Upper lobe of left lung (tissue), 6 donors: ENCODE data around the gene ADCYAP1R1. TPM values are rescaled to one million over a fixed set of nuclear protein-coding genes. Genes with fewer than 3 reads are reported as not detected.

Experiments
- ATAC-seq, 2 donors: fragments of 200-7000 bp; cut with Tn5 transposase; one replicate each; pipeline ENCODE4 v1.9.1; 2022; ENCODE audit warnings: mild to moderate bottlenecking in 2 of 2, moderate library complexity in 2 of 2; ENCODE audit not compliant: low FRiP score in 2 of 2
- DNase-seq, 2 donors: peaks; one replicate each; pipeline ENCODE4 v3.0.0-alpha.2; 2019 to 2020
- H3K27ac ChIP-seq, 4 donors: fragments of 200-600 bp; sonication (generic); one replicate each; pipeline ENCODE4 v1.5.1; 2016 to 2019
- H3K27me3 ChIP-seq, 4 donors: fragments of 200-600 bp; sonication (generic); one replicate each; pipeline ENCODE4 v1.5.1; 2017 to 2019
- H3K36me3 ChIP-seq, 4 donors: fragments of 200-600 bp; sonication (generic); one replicate each; pipeline ENCODE4 v1.5.1; 2016 to 2019
- H3K4me1 ChIP-seq, 4 donors: fragments of 200-600 bp; sonication (generic); one replicate each; pipeline ENCODE4 v1.5.1; 2018 to 2019
- H3K4me3 ChIP-seq, 4 donors: fragments of 200-600 bp; sonication (generic); one replicate each; pipeline ENCODE4 v1.5.1; 2017 to 2019; ENCODE audit warnings: mild to moderate bottlenecking in 2 of 4, moderate library complexity in 1 of 4
- H3K9me3 ChIP-seq, 4 donors: fragments of 200-600 bp; sonication (generic); one replicate each; pipeline ENCODE4 v1.5.1; 2018 to 2019
- EP300 ChIP-seq, 4 donors: sonication (generic); formaldehyde crosslinking; IDR thresholded peaks; one replicate each; pipeline ENCODE4 v1.5.1; 2017; ENCODE audit warnings: antibody characterized with exemption in 4 of 4, control low read depth in 2 of 4
- POLR2A ChIP-seq, 4 donors: fragments of 450-650 bp; IDR thresholded peaks; one replicate each; pipeline ENCODE4 v1.5.1; 2016 to 2017; ENCODE audit warnings: antibody characterized with exemption in 4 of 4, mild to moderate bottlenecking in 2 of 4
- POLR2AphosphoS5 ChIP-seq, 2 donors: sonication (generic); formaldehyde crosslinking; IDR thresholded peaks; one replicate each; pipeline ENCODE4 v1.5.1; 2017; ENCODE audit warnings: antibody characterized with exemption in 2 of 2
- WGBS, 2 donors: methylation state at CpG; one replicate each; pipeline ENCODE4 v1.1.5; 2017 to 2018; 5-methylcytosine and 5-hydroxymethylcytosine counted together
- total RNA-seq, 6 donors: library from RNA; depleted of rRNA in 4 of 6; stranded (reverse); fragments of >200 nt in 4 of 6; gene quantifications; one replicate each; pipeline versions ENCODE4 v1.1.0 to v1.2.1, GENCODE V29; 2016 to 2021
- TF ChIP-seq, protein P1 (sequence below), 6 experiments: fragments of 450-650 bp in 4 of 6; fragments of 200-600 bp in 2 of 6; sonication (generic) in 2 of 6; IDR thresholded peaks; one replicate each; pipeline ENCODE4 v1.5.1; 2016 to 2019; ENCODE audit warnings: antibody characterized with exemption in 6 of 6
- donor health status: DM: no; HTN: no; CAD: no; lungs with moderate emphysema.
- donor health status: DM: no; HTN: yes; CAD: no; lungs with severe emphysema.

ADCYAP1R1 gene
- total RNA-seq, 6 donors from 2014 or later = under 0.01 to 1.3 (median 0.13) TPM

DNA sequence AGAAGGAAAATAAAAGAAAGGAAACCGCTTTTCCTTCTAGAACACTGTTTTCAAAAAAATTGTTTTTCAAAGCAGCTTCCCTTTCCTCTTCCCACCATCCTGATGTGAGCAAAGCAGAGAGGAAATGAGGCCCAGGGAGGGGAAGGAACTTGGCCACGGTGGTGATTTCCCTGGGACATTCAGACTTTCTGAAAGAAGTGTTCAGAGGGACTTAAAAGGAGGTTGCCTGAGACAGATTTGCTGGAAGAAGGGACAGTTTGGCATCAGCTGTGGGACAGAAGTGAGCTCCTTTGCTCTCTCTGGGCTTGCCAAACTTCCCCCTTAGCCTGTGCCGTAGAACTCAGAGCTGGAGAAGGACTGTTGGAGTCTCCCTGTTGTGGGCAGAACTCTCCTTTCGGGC, 30.3 kb downstream of the ADCYAP1R1 start:
- Histone ChIP-seq H3K9me3 (no peaks in the 10 kb centered on the region), H3K4me3 (no peak overlapping the region), H3K27ac (no peak overlapping the region), H3K36me3 (no peaks in the 10 kb centered on the region), H3K27me3 (no peaks in the 10 kb centered on the region), H3K4me1 (peaks cover 0 to 9% (median 5%) of the 10 kb centered on the region in 4 donors)
- DNase-seq (no peak), ATAC-seq (no peak)
- TF ChIP-seq POLR2AphosphoS5 (IDR thresholded peaks at IDR 0.05) (no peak), POLR2A (IDR thresholded peaks at IDR 0.05) (no peak), EP300 (IDR thresholded peaks at IDR 0.05) (no peak)
- TF ChIP-seq, protein P1, sequence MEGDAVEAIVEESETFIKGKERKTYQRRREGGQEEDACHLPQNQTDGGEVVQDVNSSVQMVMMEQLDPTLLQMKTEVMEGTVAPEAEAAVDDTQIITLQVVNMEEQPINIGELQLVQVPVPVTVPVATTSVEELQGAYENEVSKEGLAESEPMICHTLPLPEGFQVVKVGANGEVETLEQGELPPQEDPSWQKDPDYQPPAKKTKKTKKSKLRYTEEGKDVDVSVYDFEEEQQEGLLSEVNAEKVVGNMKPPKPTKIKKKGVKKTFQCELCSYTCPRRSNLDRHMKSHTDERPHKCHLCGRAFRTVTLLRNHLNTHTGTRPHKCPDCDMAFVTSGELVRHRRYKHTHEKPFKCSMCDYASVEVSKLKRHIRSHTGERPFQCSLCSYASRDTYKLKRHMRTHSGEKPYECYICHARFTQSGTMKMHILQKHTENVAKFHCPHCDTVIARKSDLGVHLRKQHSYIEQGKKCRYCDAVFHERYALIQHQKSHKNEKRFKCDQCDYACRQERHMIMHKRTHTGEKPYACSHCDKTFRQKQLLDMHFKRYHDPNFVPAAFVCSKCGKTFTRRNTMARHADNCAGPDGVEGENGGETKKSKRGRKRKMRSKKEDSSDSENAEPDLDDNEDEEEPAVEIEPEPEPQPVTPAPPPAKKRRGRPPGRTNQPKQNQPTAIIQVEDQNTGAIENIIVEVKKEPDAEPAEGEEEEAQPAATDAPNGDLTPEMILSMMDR (IDR thresholded peaks at IDR 0.05) = no peak
- WGBS, 2 donors = 33 to 47% methylated on average over 4 of the region's 4 CpGs

DNA sequence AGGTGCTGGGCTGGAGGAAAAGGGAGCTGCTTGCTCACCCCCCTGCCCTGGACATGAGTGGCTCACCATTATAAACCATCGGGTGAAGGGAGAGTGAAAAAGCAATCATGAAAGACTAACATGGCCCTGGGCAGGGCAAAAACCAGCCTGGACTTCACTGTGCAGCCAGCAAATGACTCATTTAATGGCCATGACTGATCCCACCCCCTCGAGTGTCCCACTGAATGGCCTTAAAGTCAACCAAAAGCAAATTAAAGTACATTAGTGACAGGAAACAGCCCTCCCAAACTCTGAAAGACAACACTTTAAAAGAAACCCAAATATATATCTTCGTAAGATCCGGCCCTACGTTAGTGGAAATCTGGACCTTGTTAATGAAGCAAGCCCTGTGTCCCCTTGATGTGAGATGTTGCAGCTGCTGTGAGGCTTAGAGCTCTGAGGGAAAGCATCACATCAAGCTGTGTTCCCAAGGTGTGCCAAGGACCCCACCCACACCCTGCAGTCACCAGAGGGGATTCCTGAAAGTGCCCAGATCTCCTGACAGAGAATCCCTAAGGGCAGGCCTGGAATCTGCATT, 31.2 kb downstream of the ADCYAP1R1 start:
- TF ChIP-seq, protein P1 (IDR thresholded peaks at IDR 0.05) = no peak
- TF ChIP-seq EP300 (IDR thresholded peaks at IDR 0.05) (no peak), POLR2AphosphoS5 (IDR thresholded peaks at IDR 0.05) (no peak), POLR2A (IDR thresholded peaks at IDR 0.05) (no peak)
- Histone ChIP-seq H3K4me1 (peaks cover 0 to 9% (median 5%) of the 10 kb centered on the region in 4 donors), H3K36me3 (no peaks in the 10 kb centered on the region), H3K27ac (no peak overlapping the region), H3K9me3 (no peaks in the 10 kb centered on the region), H3K27me3 (no peaks in the 10 kb centered on the region), H3K4me3 (no peak overlapping the region)
- ATAC-seq (no peak), DNase-seq (no peak)
- 84% methylated on average over 5 of the region's 5 CpGs for WGBS, 2 donors

DNA sequence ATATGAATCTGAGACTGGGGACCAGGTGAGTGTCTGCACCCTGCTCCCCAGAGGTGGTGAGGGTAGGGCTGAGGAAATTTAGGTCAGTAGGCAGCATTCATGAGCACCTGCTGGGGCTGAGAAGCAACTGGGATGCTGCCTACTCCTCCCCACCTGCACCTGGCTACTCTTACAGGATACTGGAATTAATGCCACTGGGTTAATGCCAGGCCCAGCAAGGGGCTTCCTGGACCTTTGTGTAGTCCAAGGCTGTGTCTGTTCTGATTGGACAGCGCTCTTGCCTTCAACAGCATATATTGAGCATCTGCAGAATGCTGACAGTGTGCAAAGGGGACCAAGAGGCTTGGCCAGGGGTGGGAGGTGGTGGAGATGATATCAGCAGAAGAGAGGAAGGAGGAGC, 32.1 kb downstream of the ADCYAP1R1 start:
- Histone ChIP-seq H3K36me3 (no peaks in the 10 kb centered on the region), H3K4me1 (peaks cover 0 to 9% (median 5%) of the 10 kb centered on the region in 4 donors), H3K9me3 (no peaks in the 10 kb centered on the region), H3K27ac (no peak overlapping the region), H3K27me3 (no peaks in the 10 kb centered on the region), H3K4me3 (no peak overlapping the region)
- ATAC-seq (no peak), DNase-seq (no peak)
- TF ChIP-seq, protein P1 (IDR thresholded peaks at IDR 0.05) = no peak
- TF ChIP-seq POLR2AphosphoS5 (IDR thresholded peaks at IDR 0.05) (no peak), POLR2A (IDR thresholded peaks at IDR 0.05) (no peak), EP300 (IDR thresholded peaks at IDR 0.05) (no peak)
- WGBS, 2 donors = 94 to 100% methylated on average over 1 of the region's 1 CpG

DNA sequence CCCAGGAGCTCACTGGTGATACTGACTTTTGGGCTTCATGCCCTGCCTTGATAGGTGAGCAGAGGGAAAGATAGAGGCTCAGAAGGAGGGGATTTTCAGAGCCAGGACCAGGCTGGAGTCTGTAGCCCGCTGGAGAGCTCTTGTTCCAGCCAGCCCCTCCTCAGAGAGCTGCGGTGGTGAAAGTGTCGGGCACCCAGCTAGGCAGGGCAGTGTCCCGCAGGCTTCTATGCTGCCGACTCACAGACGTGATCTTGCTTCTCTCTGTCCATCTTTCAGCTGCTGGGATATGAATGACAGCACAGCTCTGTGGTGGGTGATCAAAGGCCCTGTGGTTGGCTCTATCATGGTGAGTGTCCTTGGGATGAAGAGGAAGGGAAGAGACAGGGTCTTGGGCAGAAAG, 35.2 kb downstream of the ADCYAP1R1 start:
- ATAC-seq (no peak), DNase-seq (no peak)
- TF ChIP-seq, protein P1 (IDR thresholded peaks at IDR 0.05) = no peak
- no peak for TF ChIP-seq POLR2A (IDR thresholded peaks at IDR 0.05)
- TF ChIP-seq POLR2AphosphoS5 (IDR thresholded peaks at IDR 0.05) = no peak
- TF ChIP-seq EP300 (IDR thresholded peaks at IDR 0.05) = no peak
- no peaks in the 10 kb centered on the region for H3K27me3 ChIP-seq
- peaks cover 0 to 7% (median 3%) of the 10 kb centered on the region in 4 donors for H3K4me1 ChIP-seq
- no peak overlapping the region for H3K27ac ChIP-seq
- H3K36me3 ChIP-seq = no peaks in the 10 kb centered on the region
- 72 to 84% methylated on average over 6 of the region's 6 CpGs for WGBS, 2 donors
- H3K4me3 ChIP-seq = no peak overlapping the region
- no peaks in the 10 kb centered on the region for H3K9me3 ChIP-seq

DNA sequence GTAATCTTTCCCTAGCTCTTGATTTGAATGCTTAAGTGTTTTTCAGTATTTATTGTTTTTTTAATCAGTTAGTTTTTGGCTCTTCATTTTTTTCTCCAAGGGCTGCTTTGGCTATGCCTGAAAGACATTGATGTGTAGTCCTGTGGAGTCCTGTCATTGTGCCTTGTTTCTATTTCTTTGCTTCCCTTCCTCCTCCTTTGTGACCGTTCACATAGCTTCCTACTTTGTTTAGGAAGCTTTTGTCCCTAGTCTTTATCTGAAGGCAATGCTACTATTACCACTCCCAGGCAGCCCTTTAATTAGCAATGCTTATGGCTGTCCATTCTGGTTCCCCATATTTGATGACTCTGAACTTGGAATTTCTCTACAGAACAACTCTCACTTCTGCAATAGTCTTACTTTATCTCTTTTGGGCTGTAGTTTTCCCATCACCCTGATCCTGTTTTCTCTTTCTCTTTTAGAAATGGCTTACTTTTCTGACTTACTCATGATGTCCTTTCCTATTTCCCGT, 39.9 kb downstream of the ADCYAP1R1 start:
- H3K4me3 ChIP-seq = no peak overlapping the region
- no peak for ATAC-seq

More for the DNA sequence above, 39.9 kb downstream of the ADCYAP1R1 start:
- H3K9me3 ChIP-seq = no peaks in the 10 kb centered on the region
- H3K27me3 ChIP-seq = no peaks in the 10 kb centered on the region
- no peaks in the 10 kb centered on the region for H3K4me1 ChIP-seq
- 67 to 69% methylated on average over 2 of the region's 2 CpGs for WGBS, 2 donors
- H3K36me3 ChIP-seq = no peaks in the 10 kb centered on the region
- no peak overlapping the region for H3K27ac ChIP-seq
- DNase-seq = no peak
- no peak for TF ChIP-seq EP300 (IDR thresholded peaks at IDR 0.05)
- TF ChIP-seq, protein P1 (IDR thresholded peaks at IDR 0.05) = no peak
- no peak for TF ChIP-seq POLR2AphosphoS5 (IDR thresholded peaks at IDR 0.05)
- no peak for TF ChIP-seq POLR2A (IDR thresholded peaks at IDR 0.05)
